GM21528 (cell line): ENCODE data around the gene SEM1.
A peak's percentile ranks its signal among the peaks of the same experiment; 100 is the strongest.
"Not testable (repeated sequence)": the region's sequence is repeated elsewhere in the genome, so short reads cannot be mapped to it uniquely, and the experiment has no call there.

ENCODE experiments used
- ATAC-seq: cut with Tn5 transposase; IDR thresholded peaks from one replicate; pipeline ENCODE4 v1.9.1; 2021; ENCODE audit warnings: mild to moderate bottlenecking, moderate library complexity; ENCODE audit not compliant: unreplicated experiment, low FRiP score

Gene SEM1

DNA sequence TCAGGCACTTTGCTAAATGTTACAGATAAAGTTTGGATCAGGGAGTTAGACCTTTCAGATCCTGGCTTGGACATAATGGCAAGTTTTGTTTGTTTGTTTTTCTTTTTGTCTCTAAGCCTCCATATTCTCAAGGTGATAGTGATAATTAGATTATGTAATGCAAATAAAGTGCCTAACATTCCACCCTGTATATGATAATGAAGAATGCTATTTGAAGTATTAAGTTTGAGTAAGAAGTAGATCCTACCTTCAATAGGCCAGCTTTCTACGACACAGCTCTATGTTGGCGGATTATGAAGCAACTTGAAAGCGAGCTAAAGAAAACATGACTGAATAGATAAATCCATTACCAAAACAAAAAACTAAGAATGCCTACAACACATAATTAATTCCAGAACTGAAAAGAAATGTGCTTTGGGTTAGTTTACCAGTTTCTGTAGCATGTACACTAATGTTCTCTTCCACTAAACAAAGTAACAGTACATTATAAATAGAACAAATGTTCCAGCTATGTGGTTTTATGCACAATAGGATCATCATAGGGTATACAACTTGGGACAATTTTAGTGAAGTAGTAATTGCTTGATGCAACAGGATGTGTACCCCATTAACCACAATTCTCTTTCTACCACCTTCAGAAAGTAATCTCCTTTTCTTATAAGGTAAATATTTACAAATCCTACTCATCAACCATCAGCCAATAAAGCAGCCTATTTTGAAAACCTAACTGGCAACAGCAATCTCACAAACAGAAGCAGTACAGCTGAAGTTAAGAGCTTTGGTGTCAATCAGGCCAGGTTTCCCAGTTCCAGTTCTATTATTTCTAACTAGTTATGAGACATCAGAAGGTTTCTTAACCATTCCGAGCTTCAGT, 1.5 kb downstream of the SEM1 start:
- ATAC-seq = no peak

DNA sequence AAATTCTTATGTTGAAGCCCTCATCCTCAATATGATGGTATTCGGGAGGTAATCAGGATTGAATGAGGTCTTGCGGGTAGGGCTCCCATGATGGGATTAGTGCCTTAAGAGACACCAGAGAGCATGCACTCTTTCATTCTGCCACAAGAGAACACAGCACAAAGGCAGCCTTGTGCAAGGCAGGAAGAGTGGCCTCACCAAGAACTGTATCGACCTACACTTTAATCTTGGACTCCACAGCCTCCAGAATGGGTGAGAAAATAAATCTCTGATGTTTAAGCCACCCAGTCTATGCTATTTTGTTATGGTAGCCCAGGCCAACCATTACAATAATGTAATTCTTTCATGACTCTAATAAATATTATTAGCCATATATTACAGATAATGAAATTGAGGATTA, 8.4 kb downstream of the SEM1 start:
- ATAC-seq = no peak

DNA sequence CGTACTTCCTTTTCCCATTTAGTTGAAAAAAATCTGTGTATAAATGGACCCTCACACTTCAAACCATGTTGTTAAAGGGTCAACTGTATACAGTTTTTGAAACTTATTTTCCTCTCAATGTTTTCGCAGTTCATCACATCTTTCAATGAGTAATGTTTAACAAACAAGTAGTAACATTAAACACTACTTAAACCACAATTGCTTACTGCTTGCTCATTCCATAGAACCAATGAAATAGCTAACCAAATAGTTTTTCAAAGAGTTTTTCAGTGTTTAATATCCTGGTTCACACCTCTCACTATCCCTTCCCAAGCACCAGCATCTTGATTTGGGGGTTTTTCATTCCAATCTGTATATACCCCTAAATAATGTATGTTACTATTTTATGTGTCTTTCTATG, 9.1 kb downstream of the SEM1 start:
- ATAC-seq = no peak

DNA sequence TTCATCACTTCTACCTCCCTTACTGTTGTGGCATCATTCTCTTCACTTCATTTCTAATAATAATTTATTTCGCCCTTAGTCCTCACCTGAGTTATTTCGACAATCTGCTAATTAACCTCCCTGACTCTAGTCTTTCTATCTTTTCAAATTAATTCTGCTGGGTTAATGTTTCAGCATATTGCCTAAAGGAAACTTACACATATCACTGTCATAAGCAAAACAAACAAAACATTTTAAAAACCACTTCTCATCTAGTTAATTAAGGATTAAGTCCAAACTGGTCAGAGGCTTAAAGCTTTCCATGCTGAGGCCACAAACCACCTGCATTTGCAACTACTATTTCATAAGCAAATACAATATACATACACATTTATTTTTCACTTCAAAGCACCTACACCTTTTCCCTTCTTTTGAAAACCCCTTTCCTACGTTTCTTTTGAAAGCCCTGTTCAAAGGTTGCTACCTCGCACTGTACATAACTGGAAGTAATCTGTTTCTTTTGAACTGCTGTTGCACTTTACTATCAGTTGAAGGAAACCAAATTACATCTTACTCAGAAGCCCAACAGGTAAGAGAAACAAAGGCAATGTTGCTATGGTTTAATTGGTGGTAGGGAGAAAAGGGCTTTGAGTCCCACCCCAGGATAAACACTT, 10.3 kb downstream of the SEM1 start:
- no peak for ATAC-seq

DNA sequence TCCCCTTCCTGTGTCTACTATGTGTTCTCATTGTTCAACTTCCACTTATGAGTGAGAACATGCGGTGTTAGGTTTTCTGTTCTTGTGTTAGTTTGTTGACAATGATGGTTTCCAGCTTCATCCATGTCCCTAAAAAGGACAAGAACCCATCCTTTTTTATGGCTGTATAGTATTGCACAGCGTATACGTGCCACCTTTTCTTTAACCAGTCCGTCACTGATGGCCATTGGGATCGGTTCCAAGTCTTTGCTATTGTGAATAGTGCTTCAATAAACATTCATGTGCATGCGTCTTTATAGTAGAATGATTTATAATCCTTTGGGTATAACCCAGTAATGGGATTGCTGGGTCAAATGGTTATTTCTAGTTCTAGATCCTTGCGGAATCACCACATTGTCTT, 11.2 kb downstream of the SEM1 start:
- ATAC-seq = not testable (repeated sequence)

DNA sequence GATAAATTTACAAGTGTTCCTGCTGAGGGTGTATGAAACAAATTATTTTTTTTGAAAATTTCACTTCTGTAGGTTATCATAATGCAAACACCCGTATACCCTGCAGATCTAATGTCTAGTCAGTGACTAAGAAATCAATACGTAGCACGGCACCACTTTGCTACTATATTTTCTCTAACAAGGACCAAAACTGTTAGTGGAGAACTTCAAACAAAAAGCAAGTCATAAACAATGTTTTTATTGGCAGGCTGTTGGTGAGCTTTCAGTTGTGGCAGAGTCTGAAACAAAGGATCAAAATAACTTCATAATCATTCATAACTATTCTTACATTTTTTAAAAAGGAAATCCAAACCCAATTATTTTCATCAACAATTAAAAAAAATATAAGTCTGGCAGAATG, 11.8 kb downstream of the SEM1 start:
- no peak for ATAC-seq

DNA sequence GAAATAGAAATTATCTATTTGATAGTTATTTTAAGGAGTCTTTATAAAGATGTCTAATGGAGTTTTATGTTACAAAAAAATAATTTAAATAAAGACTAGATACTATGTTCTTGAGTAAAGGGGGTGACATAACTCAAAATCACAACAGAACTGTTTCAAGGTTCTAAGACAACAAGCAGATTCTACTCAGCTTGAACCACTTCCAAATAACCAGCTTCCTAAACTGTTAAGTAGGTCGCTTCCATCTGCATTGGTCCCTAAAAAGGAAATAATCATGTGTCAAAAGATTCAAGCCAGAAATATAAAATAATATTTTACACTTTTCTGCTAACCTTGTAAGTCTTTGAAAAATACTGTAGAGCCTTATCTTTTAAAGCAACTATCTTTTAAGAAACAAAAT, 14.1 kb downstream of the SEM1 start:
- no peak for ATAC-seq

DNA sequence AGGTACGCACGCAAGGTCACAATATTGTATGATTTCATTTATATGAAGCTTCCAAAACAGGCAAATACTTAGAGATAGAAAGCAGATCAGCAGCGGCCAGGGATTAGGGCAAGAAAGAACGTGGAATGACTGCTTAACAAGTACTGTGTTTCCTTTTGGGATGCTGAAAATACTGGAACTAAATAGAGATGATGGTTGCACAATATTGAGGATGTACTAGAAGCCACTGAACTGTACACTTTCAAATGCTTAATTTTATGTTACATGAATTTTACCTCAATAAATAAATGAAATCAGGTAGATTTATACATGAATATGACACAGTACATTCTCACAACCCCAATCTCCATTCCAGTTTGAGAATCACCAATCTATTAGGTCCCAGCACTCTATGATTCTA, 15.6 kb downstream of the SEM1 start:
- ATAC-seq = no peak

DNA sequence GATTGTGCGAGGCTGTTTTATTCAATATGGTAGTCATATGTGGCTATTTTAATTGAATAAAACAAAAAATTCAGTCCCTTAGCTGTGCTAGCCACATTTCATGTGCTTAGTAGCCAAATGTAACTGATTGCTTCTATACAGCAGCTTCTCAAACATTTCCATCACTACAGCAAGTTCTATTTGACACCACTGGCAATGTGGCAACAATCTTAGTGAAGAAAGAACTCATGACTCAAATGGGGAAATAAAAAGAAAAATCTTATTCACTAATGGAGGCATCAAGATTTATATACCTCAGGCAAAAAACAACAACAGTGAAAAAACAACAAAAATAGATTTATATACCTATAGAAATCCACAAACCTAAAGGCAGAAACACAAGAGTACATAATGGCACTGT, 17.9 kb downstream of the SEM1 start:
- ATAC-seq = no peak

DNA sequence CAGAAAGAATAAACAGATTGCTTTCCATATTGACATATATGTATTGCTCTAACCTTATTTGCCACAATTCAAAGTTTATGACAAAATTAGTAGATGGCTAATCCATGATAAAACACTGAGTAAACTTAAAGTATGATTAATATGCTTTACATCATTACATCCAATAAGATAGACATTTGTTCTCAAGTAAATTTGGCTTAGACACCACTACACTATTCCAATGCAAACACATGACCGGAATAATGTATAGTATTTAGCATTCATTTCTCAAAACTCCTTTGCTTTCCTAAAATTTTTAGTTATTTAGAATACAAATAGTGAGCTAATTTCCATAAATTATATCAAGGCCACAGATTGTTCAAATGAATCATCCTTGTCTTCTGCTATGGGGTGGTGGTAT, 20.2 kb downstream of the SEM1 start:
- no peak for ATAC-seq

DNA sequence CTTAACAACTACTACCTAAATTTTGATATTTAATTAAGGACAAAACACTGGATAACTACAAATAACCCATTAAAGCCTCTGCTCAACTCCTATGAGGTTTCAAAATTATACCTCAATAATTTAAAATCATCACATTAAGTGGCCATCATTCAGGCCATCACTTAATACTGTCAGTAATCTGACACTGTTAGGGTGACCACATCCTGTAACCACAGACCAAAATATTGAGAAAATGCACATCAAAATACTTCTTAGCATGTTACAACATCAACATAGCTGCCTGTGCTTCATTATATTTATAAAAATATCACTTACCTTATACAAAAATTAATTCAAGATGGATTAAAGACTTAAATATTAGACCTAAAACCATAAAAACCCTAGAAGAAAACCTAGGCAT, 23.3 kb downstream of the SEM1 start:
- peak; percentile 51 for ATAC-seq

DNA sequence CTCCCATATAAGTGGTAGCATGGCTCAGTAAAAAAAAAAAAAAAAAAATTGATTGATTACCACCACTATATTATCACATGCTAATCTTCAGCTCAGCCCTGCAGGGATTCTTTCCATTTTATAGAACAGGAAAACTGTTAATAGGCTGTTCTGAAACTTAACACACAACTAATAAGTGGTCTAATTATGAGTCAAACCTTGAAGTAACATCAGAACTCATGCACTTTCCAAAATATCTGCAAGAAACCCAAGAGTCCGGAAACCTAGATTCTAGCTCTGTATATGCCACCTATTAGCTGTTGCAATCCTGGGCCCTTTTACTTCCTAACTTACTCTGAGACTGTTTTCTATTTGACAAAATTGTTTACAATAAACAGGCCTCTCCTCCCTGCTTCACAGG, 23.9 kb downstream of the SEM1 start:
- ATAC-seq = peak; percentile 74

DNA sequence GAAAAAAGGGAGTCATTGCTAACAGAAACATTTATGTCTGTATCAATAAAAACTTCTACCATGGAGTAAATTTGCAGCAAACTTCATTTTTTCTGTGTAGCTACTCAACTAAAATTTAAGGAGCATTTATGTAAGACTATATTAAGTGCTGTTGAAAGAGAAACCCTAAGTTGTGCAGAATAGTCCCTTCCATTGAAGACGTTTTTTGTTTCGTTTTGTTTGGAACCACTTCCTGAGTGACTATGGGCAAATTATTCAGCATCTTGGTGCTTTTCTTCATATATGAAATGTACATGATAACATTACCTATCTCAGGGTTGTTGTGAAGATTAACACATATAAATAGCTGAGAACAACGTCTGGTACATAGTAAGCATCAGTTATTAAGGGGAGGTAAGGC, 24.3 kb downstream of the SEM1 start:
- peak; percentile 92 for ATAC-seq

DNA sequence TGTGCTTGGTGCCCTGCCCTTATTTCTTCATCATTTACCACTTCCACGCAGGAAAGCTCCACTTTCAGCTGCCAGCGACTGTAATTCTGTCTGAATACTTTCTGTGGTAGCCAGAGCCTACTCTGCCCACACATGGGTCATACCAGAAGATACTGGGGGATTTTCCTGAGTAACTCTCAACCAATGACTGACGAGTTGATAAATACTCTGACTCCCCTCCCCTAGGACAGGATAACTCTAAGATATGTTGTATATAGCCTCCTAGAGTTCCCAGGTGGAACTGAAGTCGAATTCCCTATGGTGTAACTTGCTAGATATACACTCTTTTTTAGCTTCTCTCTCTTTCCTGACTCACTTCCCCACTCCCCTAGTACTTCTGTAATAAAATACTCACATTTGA, 29.8 kb downstream of the SEM1 start:
- no peak for ATAC-seq

DNA sequence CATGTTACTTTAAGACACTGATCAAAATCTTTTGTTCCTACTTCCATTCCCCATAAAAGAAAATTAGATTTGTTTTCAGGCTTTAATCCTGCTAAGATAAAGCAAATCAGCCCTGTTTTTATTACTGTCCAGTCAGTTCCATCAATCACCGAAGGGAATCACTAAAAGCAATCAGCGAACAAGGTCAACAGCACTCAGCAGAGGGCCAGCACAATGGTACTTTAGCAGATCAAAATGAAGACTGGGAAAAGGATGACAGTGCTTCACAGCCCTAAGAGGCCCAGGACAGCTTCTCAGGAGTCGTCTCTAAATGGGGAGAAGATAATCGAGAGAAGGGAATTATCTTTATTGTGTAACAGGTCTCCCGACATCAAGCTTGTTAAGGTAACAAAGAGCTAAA, 32.7 kb downstream of the SEM1 start:
- ATAC-seq = no peak

DNA sequence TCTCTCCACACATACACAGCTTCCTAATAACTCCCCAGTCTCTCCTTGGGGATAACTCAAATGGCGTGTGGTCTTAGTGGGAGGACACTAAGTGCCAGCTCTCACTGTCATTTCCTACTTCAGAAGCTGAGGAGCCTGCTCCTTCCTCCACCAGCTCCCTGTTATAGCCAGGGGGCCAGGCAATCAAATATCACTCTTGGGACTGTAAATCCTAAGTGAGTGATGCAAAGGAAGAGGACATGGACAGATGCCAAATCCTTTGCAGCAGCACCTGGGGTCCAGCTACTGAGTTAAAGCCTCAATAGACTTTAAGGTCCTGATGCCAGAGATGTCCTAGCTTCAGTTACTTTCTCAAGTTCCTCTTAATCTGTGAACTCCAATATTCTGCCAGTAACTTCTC, 34.1 kb downstream of the SEM1 start:
- ATAC-seq = no peak

DNA sequence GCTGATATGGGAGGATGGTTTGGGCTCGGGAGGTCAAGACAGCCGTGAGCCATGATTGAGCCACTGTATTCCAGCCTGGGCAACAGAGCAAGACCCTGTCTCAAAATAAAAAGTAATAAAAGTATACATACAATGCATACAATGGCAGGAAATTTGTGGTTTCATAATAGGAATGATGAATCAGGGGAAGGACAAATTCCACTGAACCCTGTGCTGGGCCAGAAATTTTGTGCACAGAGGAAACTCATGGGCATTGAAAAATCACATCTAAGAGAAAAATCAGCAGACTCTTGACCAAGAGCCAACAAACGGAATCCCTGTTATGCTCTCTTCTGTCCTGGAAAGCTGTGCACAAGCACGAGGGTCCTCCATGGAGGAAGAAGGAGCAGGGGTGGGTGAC, 35.1 kb downstream of the SEM1 start:
- no peak for ATAC-seq

DNA sequence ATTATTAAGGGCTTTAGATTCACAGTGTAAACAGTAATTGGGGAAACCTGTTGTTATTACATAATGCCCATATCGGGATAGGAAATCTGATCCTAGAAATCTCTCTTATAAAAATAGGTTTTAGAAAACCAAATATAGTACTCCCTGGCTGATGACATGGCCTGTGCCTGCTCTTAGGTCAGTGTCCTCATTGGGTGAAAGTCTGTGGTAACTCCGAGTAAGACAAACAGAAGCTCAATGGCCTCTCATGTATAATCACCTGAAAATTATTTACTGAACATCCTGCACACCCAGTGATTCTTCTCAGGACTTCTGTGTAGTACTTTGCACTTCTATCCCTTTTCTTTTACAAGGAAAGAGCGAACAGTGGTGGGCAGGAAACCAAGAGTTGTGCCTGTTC, 37.8 kb downstream of the SEM1 start:
- ATAC-seq = no peak

DNA sequence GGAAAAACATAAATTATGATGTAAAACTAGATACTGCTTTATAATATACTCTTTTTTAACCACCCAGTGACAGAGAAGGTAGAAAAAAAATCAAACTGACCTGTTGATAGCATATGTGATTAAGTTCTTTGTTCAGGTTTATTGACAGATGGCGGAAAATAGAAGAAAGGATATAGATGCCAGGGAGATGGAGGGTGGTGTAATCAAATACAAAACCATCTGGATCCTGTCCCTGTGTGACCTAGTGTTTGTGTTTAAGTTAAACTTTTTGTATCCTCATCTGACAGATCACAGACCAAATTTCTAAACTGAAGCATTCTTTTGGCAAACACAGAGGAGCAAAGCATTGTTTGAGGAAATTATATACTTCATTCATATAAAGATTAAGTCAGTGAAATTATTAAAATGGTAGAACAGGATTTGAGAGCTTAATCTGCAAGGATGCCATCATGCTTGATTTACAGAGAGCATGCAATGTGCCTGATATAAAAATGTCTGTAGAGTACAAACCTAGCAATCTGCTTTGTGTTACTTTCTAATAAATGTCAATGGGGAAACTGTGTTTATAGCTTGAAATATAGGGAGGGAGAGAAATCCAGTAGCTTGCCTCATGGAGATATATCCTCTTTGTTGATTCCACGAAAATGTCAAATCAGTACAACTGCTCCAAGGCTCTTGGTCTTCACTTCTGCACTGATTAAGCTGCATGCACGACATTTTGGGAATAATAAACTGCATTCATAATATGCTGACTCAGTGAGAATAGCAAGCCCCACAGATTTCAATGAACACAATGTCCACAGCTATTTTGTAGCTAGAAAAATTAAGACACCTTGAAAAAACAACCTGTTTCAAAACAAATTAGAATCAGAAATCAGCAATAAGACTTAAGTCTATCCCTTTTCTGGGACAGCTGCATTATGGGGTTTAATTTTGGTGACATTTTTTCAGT, 39.0 kb downstream of the SEM1 start:
- ATAC-seq = no peak

DNA sequence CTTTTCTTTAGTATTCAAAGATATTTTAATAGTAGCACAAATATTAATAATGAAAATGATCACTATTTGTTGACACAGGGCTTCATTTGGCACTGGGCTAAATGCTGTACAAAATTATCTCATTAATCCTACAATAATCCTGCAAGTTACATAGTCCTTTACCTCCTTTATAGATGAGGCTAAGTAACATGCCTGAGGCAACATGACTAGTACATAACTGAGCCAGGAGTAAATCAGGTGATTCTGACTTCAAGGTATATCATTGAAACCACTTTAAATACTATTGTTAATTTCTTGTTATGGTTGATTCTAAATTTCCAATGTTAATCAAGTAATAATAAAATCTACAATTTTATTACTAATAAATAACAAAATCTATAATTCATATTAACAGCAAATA, 39.8 kb downstream of the SEM1 start:
- no peak for ATAC-seq

DNA sequence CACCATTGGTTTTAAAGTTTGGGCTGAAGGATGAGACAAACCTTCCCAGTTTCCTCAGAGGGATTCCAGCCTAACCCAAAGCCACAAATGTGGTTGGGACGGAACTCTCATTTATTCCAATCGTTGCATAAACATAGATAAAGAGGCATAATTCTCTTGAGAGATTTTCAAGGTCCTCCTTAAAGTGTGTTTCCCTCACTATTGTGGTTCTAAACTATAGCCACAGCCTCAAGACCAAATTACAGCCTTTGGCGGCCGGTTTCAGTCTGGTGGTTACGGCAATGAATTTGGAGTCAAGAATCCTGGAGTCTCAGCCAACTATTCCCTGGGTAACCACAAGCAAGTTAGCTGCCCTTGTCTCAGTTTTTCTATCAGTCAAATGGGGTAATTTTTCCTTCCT, 42.6 kb downstream of the SEM1 start:
- no peak for ATAC-seq
